Upper lobe of left lung (tissue), 4 donors: ENCODE data around the gene HS6ST1.

Experiments used
- POLR2A ChIP-seq, 4 donors: fragments of 450-650 bp; IDR thresholded peaks; one replicate each; pipeline ENCODE4 v1.5.1; 2016 to 2017; ENCODE audit warnings: antibody characterized with exemption in 4 of 4, mild to moderate bottlenecking in 2 of 4
- TF ChIP-seq, protein P1 (sequence below), 6 experiments: fragments of 450-650 bp in 4 of 6; fragments of 200-600 bp in 2 of 6; sonication (generic) in 2 of 6; IDR thresholded peaks; one replicate each; pipeline ENCODE4 v1.5.1; 2016 to 2019; ENCODE audit warnings: antibody characterized with exemption in 6 of 6

DNA sequence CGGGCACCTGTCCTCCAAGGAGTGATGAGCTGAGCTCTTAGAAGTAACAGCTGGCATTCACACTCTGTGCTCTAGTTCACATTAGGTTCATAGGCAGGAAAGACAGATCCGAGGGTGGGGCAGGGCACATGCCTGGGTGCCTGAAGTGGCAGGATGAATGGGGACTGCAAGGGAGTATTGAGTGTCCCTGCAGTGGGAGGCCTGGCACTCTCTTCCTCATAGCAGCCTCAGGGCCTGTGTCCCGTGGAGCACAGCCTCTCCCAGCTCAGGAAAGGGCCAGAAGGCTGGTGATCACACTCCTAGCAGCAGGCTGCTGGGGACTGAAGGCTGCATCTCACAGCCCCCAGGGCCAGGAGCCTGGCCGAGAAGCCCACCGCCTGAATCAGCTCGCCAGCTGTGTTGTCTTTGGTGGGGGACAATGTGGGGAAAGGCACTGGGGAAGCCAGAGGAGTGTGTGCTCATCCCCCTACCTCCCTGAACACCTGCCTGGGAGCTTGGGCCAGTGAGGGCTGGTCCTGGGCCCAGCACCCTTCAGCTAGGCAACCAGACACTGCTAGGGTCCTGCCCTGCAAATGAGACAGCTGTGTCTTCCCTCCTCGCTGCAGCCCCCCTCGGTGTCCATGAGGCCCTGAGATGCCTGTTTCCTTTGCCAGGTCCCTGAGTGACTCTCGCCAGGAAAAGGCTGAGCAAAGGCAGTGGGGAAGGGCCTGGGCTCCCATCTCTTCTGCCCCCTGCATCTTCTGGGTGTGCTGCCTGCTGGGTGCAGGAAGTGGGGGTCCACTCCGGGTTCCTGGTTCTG, 48.2 kb upstream of the HS6ST1 start:
- no peak for TF ChIP-seq POLR2A (IDR thresholded peaks at IDR 0.05)
- TF ChIP-seq, protein P1, sequence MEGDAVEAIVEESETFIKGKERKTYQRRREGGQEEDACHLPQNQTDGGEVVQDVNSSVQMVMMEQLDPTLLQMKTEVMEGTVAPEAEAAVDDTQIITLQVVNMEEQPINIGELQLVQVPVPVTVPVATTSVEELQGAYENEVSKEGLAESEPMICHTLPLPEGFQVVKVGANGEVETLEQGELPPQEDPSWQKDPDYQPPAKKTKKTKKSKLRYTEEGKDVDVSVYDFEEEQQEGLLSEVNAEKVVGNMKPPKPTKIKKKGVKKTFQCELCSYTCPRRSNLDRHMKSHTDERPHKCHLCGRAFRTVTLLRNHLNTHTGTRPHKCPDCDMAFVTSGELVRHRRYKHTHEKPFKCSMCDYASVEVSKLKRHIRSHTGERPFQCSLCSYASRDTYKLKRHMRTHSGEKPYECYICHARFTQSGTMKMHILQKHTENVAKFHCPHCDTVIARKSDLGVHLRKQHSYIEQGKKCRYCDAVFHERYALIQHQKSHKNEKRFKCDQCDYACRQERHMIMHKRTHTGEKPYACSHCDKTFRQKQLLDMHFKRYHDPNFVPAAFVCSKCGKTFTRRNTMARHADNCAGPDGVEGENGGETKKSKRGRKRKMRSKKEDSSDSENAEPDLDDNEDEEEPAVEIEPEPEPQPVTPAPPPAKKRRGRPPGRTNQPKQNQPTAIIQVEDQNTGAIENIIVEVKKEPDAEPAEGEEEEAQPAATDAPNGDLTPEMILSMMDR (IDR thresholded peaks at IDR 0.05) = no peak
